Fibroblast of lung (primary cell): ENCODE data around the gene GRK3. TPM values are rescaled to one million over a fixed set of nuclear protein-coding genes. Genes with fewer than 3 reads are reported as not detected.
A peak's percentile ranks its signal among the peaks of the same experiment; 100 is the strongest.

Experiments
- DNase-seq, 2 donors: peaks; one replicate each; pipeline versions ENCODE4 v3.0.0 to v3.0.0-alpha.2; 2010; ENCODE audit warnings: low read depth in 2 of 2
- H2AFZ ChIP-seq: 2 replicates; pipeline ENCODE4 v1.5.1; 2012; ENCODE audit warnings: low read length, control low read depth, inconsistent platforms
- H3K27ac ChIP-seq: 2 replicates; pipeline ENCODE4 v1.5.1; 2011; ENCODE audit warnings: low read length, control low read depth; ENCODE audit not compliant: insufficient read depth
- H3K27me3 ChIP-seq: 2 replicates; pipeline ENCODE4 v1.5.1; 2011; ENCODE audit warnings: mild to moderate bottlenecking, low read length; ENCODE audit not compliant: control insufficient read depth, insufficient read depth
- H3K36me3 ChIP-seq: 2 replicates; pipeline ENCODE4 v1.5.1; 2011; ENCODE audit warnings: low read length; ENCODE audit not compliant: control insufficient read depth, insufficient read depth
- H3K4me1 ChIP-seq: 2 replicates; pipeline ENCODE4 v1.5.1; 2011; ENCODE audit warnings: low read length; ENCODE audit not compliant: control insufficient read depth, insufficient read depth; ENCODE audit errors: extremely low read depth
- H3K4me2 ChIP-seq: 2 replicates; pipeline ENCODE4 v1.5.1; 2011; ENCODE audit warnings: low read length, control low read depth; ENCODE audit not compliant: insufficient read depth; ENCODE audit errors: extremely low read depth
- H3K4me3 ChIP-seq, 4 experiments: fragments of 200-600 bp in 1 of 4; sonication (generic) in 1 of 4; replicated peaks in 1 of 4; 2 replicates each; pipeline ENCODE4 v1.5.1; 2011 to 2016; ENCODE audit warnings: low read length in 4 of 4, low read depth in 3 of 4, mild to moderate bottlenecking in 3 of 4, control low read depth in 2 of 4, inconsistent platforms in 1 of 4, mixed read lengths in 1 of 4; ENCODE audit not compliant: insufficient read depth in 1 of 4; ENCODE audit errors: control extremely low read depth in 1 of 4
- H3K79me2 ChIP-seq: 2 replicates; pipeline ENCODE4 v1.5.1; 2012; ENCODE audit warnings: mild to moderate bottlenecking, low read length, inconsistent platforms; ENCODE audit not compliant: control insufficient read depth, insufficient read depth
- H3K9ac ChIP-seq: 2 replicates; pipeline ENCODE4 v1.5.1; 2011; ENCODE audit warnings: mild to moderate bottlenecking, low read length, control low read depth; ENCODE audit not compliant: insufficient read depth
- H3K9me3 ChIP-seq: 2 replicates; pipeline ENCODE4 v1.5.1; 2012; ENCODE audit warnings: low read depth, low read length; ENCODE audit not compliant: control insufficient read depth, insufficient read depth
- H4K20me1 ChIP-seq: 2 replicates; pipeline ENCODE4 v1.5.1; 2011; ENCODE audit warnings: low read length; ENCODE audit not compliant: control insufficient read depth, insufficient read depth; ENCODE audit errors: extremely low read depth
- EZH2 ChIP-seq: IDR thresholded peaks from 2 replicates; pipeline ENCODE4 v1.5.1; 2012; ENCODE audit warnings: low read length, control low read depth, mild to moderate bottlenecking; ENCODE audit errors: missing control alignments
- polyA plus RNA-seq, 2 donors: library from polyadenylated mRNA; depleted of rRNA in 1 of 2; stranded (reverse) in 1 of 2; unstranded in 1 of 2; fragments of >200 nt; gene quantifications; 2 replicates each; pipeline ENCODE4 v1.2.1, GENCODE V29; 2011 to 2012; ENCODE audit warnings: missing spikeins in 1 of 2
- total RNA-seq: library from RNA; depleted of rRNA; stranded (reverse); fragments of >200 nt; gene quantifications from 2 replicates; pipeline ENCODE4 v1.2.1, GENCODE V29; 2014
- TF ChIP-seq, protein P1 (sequence below), 2 donors: IDR thresholded peaks in 1 of 2; conservative IDR thresholded peaks in 1 of 2; 1 replicate in 1 of 2; 2 replicates in 1 of 2; pipeline ENCODE4 v1.5.1; 2011 to 2012; ENCODE audit warnings: low read length in 2 of 2, control low read depth in 1 of 2, inconsistent platforms in 1 of 2, low read depth in 1 of 2, mild to moderate bottlenecking in 1 of 2

Gene GRK3
- total and polyA plus RNA-seq, 2 donors (not counting 1 experiment from before 2014, with no cell fraction given) = 1.6 to 1.7 TPM

DNA sequence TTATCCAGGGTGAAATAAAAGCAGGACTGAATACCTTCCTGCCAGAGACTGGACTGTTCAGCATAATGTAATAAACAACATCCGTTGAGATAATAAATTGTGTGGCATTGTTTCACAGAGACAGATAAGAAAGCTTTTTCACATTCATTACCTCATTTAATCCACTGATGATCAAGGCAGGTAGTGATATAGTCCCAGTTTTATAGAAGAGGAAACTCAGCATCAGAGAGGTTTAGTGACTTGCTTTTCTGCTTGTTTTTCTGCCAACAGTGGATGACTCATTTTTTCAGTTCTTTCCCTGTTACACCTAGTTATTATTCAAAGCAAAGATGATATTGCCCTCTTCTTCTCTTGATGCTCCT, 181.5 kb downstream of the GRK3 start:
- no peak for TF ChIP-seq EZH2
- no peak overlapping the region for H2AFZ ChIP-seq
- H3K9me3 ChIP-seq = no peaks in the 10 kb centered on the region
- H3K4me1 ChIP-seq = peaks cover 8% of the 10 kb centered on the region
- no peak overlapping the region for H3K27ac ChIP-seq
- no peak overlapping the region for H3K4me2 ChIP-seq
- H3K4me3 ChIP-seq = no peak overlapping the region
- H3K9ac ChIP-seq = no peak overlapping the region
- no peaks in the 10 kb centered on the region for H3K36me3 ChIP-seq
- H4K20me1 ChIP-seq = no peaks in the 10 kb centered on the region
- no peaks in the 10 kb centered on the region for H3K27me3 ChIP-seq
- H3K79me2 ChIP-seq = no peaks in the 10 kb centered on the region
- peak; percentile 50 to 76 for DNase-seq

DNA sequence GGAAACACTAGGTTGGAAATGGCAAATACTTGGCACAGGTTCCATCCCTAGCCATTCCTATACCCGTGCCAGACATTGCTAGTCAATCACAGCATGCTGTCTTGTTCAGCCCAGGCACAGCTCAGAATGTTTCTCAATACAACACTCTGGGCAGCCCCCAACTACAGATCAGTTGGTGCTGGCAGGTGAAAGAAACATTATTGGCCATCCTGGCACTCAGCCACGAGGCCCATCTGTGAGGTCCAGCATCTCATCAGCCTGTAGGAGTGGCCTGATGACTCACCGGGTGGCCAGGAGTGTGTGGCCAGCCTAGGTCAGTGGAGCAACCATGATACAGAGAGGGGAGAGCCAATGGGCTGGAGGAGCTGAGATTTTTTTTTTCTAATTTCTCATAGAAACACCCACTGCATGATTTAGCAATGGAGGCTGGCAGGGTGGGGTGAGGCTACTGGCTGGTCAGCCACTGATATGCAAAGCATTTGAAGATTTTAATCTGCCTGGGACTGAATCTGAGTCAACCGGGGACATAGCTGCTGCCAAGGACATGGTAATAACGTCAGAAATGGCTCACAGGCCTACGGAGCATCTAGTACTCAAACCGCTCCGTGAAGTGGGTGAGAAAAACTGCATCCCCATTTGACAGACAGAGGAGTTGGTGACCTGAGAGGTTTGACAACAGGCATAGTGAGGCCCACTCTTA, 182.9 kb downstream of the GRK3 start:
- Histone ChIP-seq H3K9ac (peak overlapping the region; percentile 10), H2AFZ (peak overlapping the region; percentile 30), H3K27ac (peak overlapping the region; percentile 84), H3K27me3 (no peaks in the 10 kb centered on the region), H3K4me3 (no peak overlapping the region), H3K9me3 (no peaks in the 10 kb centered on the region), H3K4me2 (peak overlapping the region; percentile 33), H3K79me2 (no peaks in the 10 kb centered on the region), H3K36me3 (no peaks in the 10 kb centered on the region), H4K20me1 (no peaks in the 10 kb centered on the region), H3K4me1 (peaks cover 8% of the 10 kb centered on the region)
- peak; percentile 97 to 99 for DNase-seq
- TF ChIP-seq, protein P1, sequence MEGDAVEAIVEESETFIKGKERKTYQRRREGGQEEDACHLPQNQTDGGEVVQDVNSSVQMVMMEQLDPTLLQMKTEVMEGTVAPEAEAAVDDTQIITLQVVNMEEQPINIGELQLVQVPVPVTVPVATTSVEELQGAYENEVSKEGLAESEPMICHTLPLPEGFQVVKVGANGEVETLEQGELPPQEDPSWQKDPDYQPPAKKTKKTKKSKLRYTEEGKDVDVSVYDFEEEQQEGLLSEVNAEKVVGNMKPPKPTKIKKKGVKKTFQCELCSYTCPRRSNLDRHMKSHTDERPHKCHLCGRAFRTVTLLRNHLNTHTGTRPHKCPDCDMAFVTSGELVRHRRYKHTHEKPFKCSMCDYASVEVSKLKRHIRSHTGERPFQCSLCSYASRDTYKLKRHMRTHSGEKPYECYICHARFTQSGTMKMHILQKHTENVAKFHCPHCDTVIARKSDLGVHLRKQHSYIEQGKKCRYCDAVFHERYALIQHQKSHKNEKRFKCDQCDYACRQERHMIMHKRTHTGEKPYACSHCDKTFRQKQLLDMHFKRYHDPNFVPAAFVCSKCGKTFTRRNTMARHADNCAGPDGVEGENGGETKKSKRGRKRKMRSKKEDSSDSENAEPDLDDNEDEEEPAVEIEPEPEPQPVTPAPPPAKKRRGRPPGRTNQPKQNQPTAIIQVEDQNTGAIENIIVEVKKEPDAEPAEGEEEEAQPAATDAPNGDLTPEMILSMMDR (conservative IDR thresholded peaks at IDR 0.05 in 1 of 2, IDR thresholded peaks at IDR 0.05 in 1 of 2; ENCODE audit: low read depth in 1 of 2, low read length in 2 of 2) = no peak
- no peak for TF ChIP-seq EZH2

DNA sequence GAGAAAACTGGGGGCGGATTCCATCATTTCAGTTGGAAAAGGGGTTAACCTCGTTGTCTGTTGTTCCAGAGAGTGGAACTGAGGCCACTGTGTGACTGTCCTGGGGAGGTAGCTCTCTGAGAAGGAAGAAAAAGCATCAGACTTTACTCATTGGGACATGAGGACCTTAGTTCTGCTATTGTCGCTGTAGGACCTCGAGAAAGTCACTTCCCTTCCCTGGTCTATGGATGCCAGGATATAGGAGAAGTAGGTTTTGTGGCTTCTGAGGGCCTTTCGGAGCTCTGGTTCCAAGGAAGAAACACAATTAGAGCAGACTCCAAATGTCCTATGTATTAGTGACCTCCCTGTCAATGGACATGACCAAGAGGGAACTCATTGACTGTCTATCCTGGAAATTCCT, 183.7 kb downstream of the GRK3 start:
- Histone ChIP-seq H3K79me2 (no peaks in the 10 kb centered on the region), H3K27me3 (no peaks in the 10 kb centered on the region), H3K4me3 (no peak overlapping the region), H3K9me3 (no peaks in the 10 kb centered on the region), H3K4me2 (peak overlapping the region; percentile 33), H3K27ac (peak overlapping the region; percentile 84), H3K9ac (no peak overlapping the region), H2AFZ (no peak overlapping the region), H3K36me3 (no peaks in the 10 kb centered on the region), H4K20me1 (no peaks in the 10 kb centered on the region), H3K4me1 (peaks cover 8% of the 10 kb centered on the region)
- TF ChIP-seq, protein P1 (conservative IDR thresholded peaks at IDR 0.05 in 1 of 2, IDR thresholded peaks at IDR 0.05 in 1 of 2; ENCODE audit: low read depth in 1 of 2, low read length in 2 of 2) = no peak
- TF ChIP-seq EZH2 = no peak
- no peak for DNase-seq
